ENCODE results near the gene MRPL45. TPM values are rescaled to one million over a fixed set of nuclear protein-coding genes. Genes with fewer than 3 reads are reported as not detected.

The MRPL45 gene
- total and polyA plus RNA-seq, 9 of the 15 experiments (the other 6 are each of a cell fraction or from before 2014, with no cell fraction given), result 48.4 to 228 (median 76.8) TPM

- POLR2A ChIA-PET, result interaction anchor here (1.0 to 5.7 kb wide), 2 partner anchors 8 to 9 kb away, joined by 4 to 34 read pairs; no protein-coding TSS in a partner anchor
- intact Hi-C loops (cut with micrococcal nuclease), result no loop called here
- H4K20me1 ChIP-seq (replicated peaks; ENCODE audit: control insufficient read depth, insufficient read depth, low read length), result peaks cover 4% of the 10 kb centered on the region; the same call in 1 of the 2 replicates
- ATAC-seq (no peak), FAIRE-seq (no peak), DNase-seq (ENCODE audit: extremely low read depth in 1 of 4, low spot score in 3 of 4) (no peak)
- BruUV-seq (replicated peaks), result no TSS peak
- no peaks in the 10 kb centered on the region for H3K9me1 ChIP-seq (ENCODE audit: control insufficient read depth, insufficient read depth, low read length)
- no peak overlapping the region for H2AFZ ChIP-seq (ENCODE audit: low read depth, low read length)
- H3K4me1 ChIP-seq (replicated peaks in 1 of 2; ENCODE audit: control insufficient read depth in 2 of 2, insufficient read depth in 2 of 2, low read length in 2 of 2), result no peaks in the 10 kb centered on the region
- H3K36me3 ChIP-seq (ENCODE audit: control insufficient read depth, insufficient read depth, low read length), result peaks cover 28% of the 10 kb centered on the region; the same call in 2 of the 3 replicates
- H3K9me3 ChIP-seq (replicated peaks; ENCODE audit: control insufficient read depth, insufficient read depth, low read depth, low read length), result no peaks in the 10 kb centered on the region
- in situ Hi-C loops (cut with MboI), result no loop called here
- H3K9ac ChIP-seq (ENCODE audit: insufficient read depth in 1 of 2, low read depth in 2 of 2, low read length in 2 of 2), result no peak overlapping the region
- CTCF ChIA-PET (ENCODE audit: low intra/inter-chr PET ratio), result no interaction called here
- no peak overlapping the region for H3K27ac ChIP-seq (ENCODE audit: extremely low read depth, low read depth, low read length)
- 69% methylated on average over 5 of the region's 5 CpGs for WGBS (ENCODE audit: insufficient coverage, low coverage, missing lambda C conversion rate)
- H3K4me2 ChIP-seq (ENCODE audit: insufficient read depth, low read length), result no peak overlapping the region
- no peak overlapping the region for H3K4me3 ChIP-seq
- no peaks in the 10 kb centered on the region for H3K27me3 ChIP-seq (ENCODE audit: control insufficient read depth in 2 of 2, insufficient read depth in 2 of 2, low read length in 2 of 2)
- peaks cover 9% of the 10 kb centered on the region; the same call in 1 of the 3 replicates for H3K79me2 ChIP-seq (ENCODE audit: control insufficient read depth, insufficient read depth, low read length)
- TF ChIP-seq ZNF407 (IDR thresholded peaks at IDR 0.05; ENCODE audit: low read depth), result no peak
- no peak for TF ChIP-seq HMGXB4 (CRISPR knock-in tag; IDR thresholded peaks at IDR 0.05)
- TF ChIP-seq PREB (CRISPR knock-in tag; IDR thresholded peaks at IDR 0.05), result no peak
- no peak for TF ChIP-seq SIX5 (IDR thresholded peaks at IDR 0.05; ENCODE audit: borderline replicate concordance in 1 of 2, insufficient read depth in 1 of 2, low read depth in 1 of 2, low read length in 2 of 2)
- TF ChIP-seq KAT7 (CRISPR knock-in tag; IDR thresholded peaks at IDR 0.05; ENCODE audit: borderline replicate concordance), result no peak
- TF ChIP-seq PTRF (tag; IDR thresholded peaks at IDR 0.05), result no peak
Measured at GRCh38 chr17:38361694-38362465, 64.9 kb downstream of the MRPL45 start.

Measured in K562 (cell line).